Hepatocyte (in vitro differentiated cells): Measurements from ENCODE around the gene ADCY9. TPM values are rescaled to one million over a fixed set of nuclear protein-coding genes. Genes with fewer than 3 reads are reported as not detected.

Experiments used
- DNase-seq: peaks from one replicate; pipeline ENCODE4 v3.0.0-alpha.2; 2016; ENCODE audit warnings: low spot score
- H2AFZ ChIP-seq: fragments of 200-600 bp; sonication (generic); 2 replicates; pipeline ENCODE4 v1.6.0; 2016; ENCODE audit warnings: antibody characterized with exemption, mild to moderate bottlenecking
- H3K27ac ChIP-seq: fragments of 200-600 bp; sonication (generic); 2 replicates; pipeline ENCODE4 v1.5.1; 2016; ENCODE audit warnings: mild to moderate bottlenecking
- H3K27me3 ChIP-seq: fragments of 200-600 bp; sonication (generic); 2 replicates; pipeline ENCODE4 v1.6.1; 2016
- H3K36me3 ChIP-seq: fragments of 200-600 bp; sonication (generic); replicated peaks from 2 replicates; pipeline ENCODE4 v1.5.1; 2016; ENCODE audit warnings: low read depth; ENCODE audit not compliant: insufficient read depth
- H3K4me1 ChIP-seq: fragments of 200-600 bp; sonication (generic); 2 replicates; pipeline ENCODE4 v1.5.1; 2016; ENCODE audit warnings: mild to moderate bottlenecking, moderate library complexity; ENCODE audit not compliant: insufficient read depth
- H3K4me2 ChIP-seq: fragments of 200-600 bp; sonication (generic); 2 replicates; pipeline ENCODE4 v1.6.0; 2016
- H3K4me3 ChIP-seq: fragments of 200-600 bp; sonication (generic); 2 replicates; pipeline ENCODE4 v1.5.1; 2016; ENCODE audit warnings: mild to moderate bottlenecking
- H3K79me2 ChIP-seq: fragments of 200-600 bp; sonication (generic); 2 replicates; pipeline ENCODE4 v1.6.0; 2017; ENCODE audit warnings: mild to moderate bottlenecking
- H3K9me2 ChIP-seq: fragments of 200-600 bp; sonication (generic); replicated peaks from 2 replicates; pipeline ENCODE4 v1.6.0; 2017; ENCODE audit warnings: mild to moderate bottlenecking; ENCODE audit not compliant: insufficient read depth
- H3K9me3 ChIP-seq: fragments of 200-600 bp; sonication (generic); 2 replicates; pipeline ENCODE4 v1.5.1; 2016; ENCODE audit warnings: low read depth, mild to moderate bottlenecking
- H4K20me1 ChIP-seq: fragments of 200-600 bp; sonication (generic); 2 replicates; pipeline ENCODE4 v1.6.0; 2016; ENCODE audit warnings: mild to moderate bottlenecking; ENCODE audit not compliant: insufficient read depth, poor library complexity, severe bottlenecking
- CTCF ChIP-seq: fragments of 200-600 bp; sonication (generic); IDR thresholded peaks from 2 replicates; pipeline ENCODE4 v1.5.1; 2016; ENCODE audit warnings: antibody characterized with exemption, mild to moderate bottlenecking; ENCODE audit not compliant: poor library complexity
- EZH2 ChIP-seq: fragments of 200-600 bp; sonication (generic); IDR thresholded peaks from 2 replicates; pipeline ENCODE4 v1.6.1; 2016; ENCODE audit warnings: antibody characterized with exemption, mild to moderate bottlenecking, borderline replicate concordance
- EZH2phosphoT487 ChIP-seq: fragments of 200-600 bp; sonication (generic); IDR thresholded peaks from one replicate; pipeline ENCODE4 v1.6.1; 2018; ENCODE audit warnings: antibody characterized with exemption, mild to moderate bottlenecking, low read depth, moderate library complexity; ENCODE audit not compliant: unreplicated experiment, severe bottlenecking
- WGBS: methylation state at CpG from one replicate; pipeline ENCODE4 v1.1.6; 2016; ENCODE audit warnings: low lambda C conversion rate; ENCODE audit errors: missing lambda C conversion rate; 5-methylcytosine and 5-hydroxymethylcytosine counted together
- polyA plus RNA-seq: library from polyadenylated mRNA; unstranded; fragments of >200 nt; fragmentation: Nextera tagmentation; extraction: Ambion mirVana; gene quantifications from 2 replicates; pipeline ENCODE4 v1.2.1, GENCODE V29; 2016
- total RNA-seq: library from RNA; depleted of rRNA; stranded (reverse); fragments of >200 nt; gene quantifications from 2 replicates; pipeline ENCODE4 v1.2.3, GENCODE V29; 2014

ADCY9 gene
- total and polyA plus RNA-seq, 2 experiments from 2014 or later, result 12.0 to 15.9 TPM

GRCh38 chr16:4067262-4068001 lies 48.8 kb downstream of the ADCY9 start:
- Histone ChIP-seq H3K9me3 (no peaks in the 10 kb centered on the region), H2AFZ (no peak overlapping the region), H3K79me2 (peaks cover 7% of the 10 kb centered on the region), H3K4me2 (no peak overlapping the region), H4K20me1 (no peaks in the 10 kb centered on the region), H3K9me2 (no peaks in the 10 kb centered on the region), H3K27ac (no peak overlapping the region), H3K36me3 (no peaks in the 10 kb centered on the region), H3K27me3 (no peaks in the 10 kb centered on the region), H3K4me1 (no peaks in the 10 kb centered on the region), H3K4me3 (no peak overlapping the region)
- DNase-seq, result no peak
- TF ChIP-seq CTCF (no peak), EZH2phosphoT487 (no peak), EZH2 (no peak)
- WGBS, result 72% methylated on average over 6 of the region's 6 CpGs

GRCh38 chr16:4064950-4065352 lies 51.3 kb downstream of the ADCY9 start:
- 76% methylated on average over 11 of the region's 11 CpGs for WGBS
- H3K4me3 ChIP-seq, result no peak overlapping the region
- H4K20me1 ChIP-seq, result no peaks in the 10 kb centered on the region
- H3K9me3 ChIP-seq, result peaks cover 10% of the 10 kb centered on the region
- peak overlapping the region; percentile 16 for H3K4me2 ChIP-seq
- H3K9me2 ChIP-seq, result no peaks in the 10 kb centered on the region
- H2AFZ ChIP-seq, result no peak overlapping the region
- TF ChIP-seq EZH2, result no peak
- no peak for TF ChIP-seq CTCF
- TF ChIP-seq EZH2phosphoT487, result no peak
- DNase-seq, result no peak
- peaks cover 21% of the 10 kb centered on the region for H3K79me2 ChIP-seq
- no peaks in the 10 kb centered on the region for H3K4me1 ChIP-seq
- no peaks in the 10 kb centered on the region for H3K36me3 ChIP-seq
- H3K27me3 ChIP-seq, result no peaks in the 10 kb centered on the region
- no peak overlapping the region for H3K27ac ChIP-seq

- Histone ChIP-seq H3K27me3 (no peaks in the 10 kb centered on the region), H3K36me3 (no peaks in the 10 kb centered on the region), H3K4me2 (no peak overlapping the region), H3K27ac (no peak overlapping the region), H2AFZ (no peak overlapping the region), H3K79me2 (peaks cover 21% of the 10 kb centered on the region), H3K4me3 (no peak overlapping the region), H3K4me1 (no peaks in the 10 kb centered on the region), H3K9me3 (peaks cover 10% of the 10 kb centered on the region), H3K9me2 (no peaks in the 10 kb centered on the region), H4K20me1 (no peaks in the 10 kb centered on the region)
- TF ChIP-seq CTCF (no peak), EZH2 (no peak), EZH2phosphoT487 (no peak)
- DNase-seq, result no peak
Measured at GRCh38 chr16:4062212-4062802, 53.9 kb downstream of the ADCY9 start.

- no peak for DNase-seq
- no peak for TF ChIP-seq EZH2phosphoT487
- no peak for TF ChIP-seq EZH2
- no peak for TF ChIP-seq CTCF
- H3K4me3 ChIP-seq, result no peak overlapping the region
- no peaks in the 10 kb centered on the region for H3K9me2 ChIP-seq
- H3K79me2 ChIP-seq, result peaks cover 19% of the 10 kb centered on the region
- H4K20me1 ChIP-seq, result no peaks in the 10 kb centered on the region
- H2AFZ ChIP-seq, result no peak overlapping the region
- H3K27ac ChIP-seq, result no peak overlapping the region
- no peak overlapping the region for H3K4me2 ChIP-seq
- H3K36me3 ChIP-seq, result no peaks in the 10 kb centered on the region
- H3K4me1 ChIP-seq, result no peaks in the 10 kb centered on the region
- H3K9me3 ChIP-seq, result peaks cover 10% of the 10 kb centered on the region
- no peaks in the 10 kb centered on the region for H3K27me3 ChIP-seq
Measured at GRCh38 chr16:4060823-4061222, 55.4 kb downstream of the ADCY9 start.
